ENCODE data around the gene TMCC1. TPM values are rescaled to one million over a fixed set of nuclear protein-coding genes. Genes with fewer than 3 reads are reported as not detected.

The TMCC1 gene
- total and polyA plus RNA-seq, 10 of the 15 experiments (the other 5 are each of a cell fraction or from before 2014, with no cell fraction given): 2.3 to 21.1 (median 8.4) TPM

DNA sequence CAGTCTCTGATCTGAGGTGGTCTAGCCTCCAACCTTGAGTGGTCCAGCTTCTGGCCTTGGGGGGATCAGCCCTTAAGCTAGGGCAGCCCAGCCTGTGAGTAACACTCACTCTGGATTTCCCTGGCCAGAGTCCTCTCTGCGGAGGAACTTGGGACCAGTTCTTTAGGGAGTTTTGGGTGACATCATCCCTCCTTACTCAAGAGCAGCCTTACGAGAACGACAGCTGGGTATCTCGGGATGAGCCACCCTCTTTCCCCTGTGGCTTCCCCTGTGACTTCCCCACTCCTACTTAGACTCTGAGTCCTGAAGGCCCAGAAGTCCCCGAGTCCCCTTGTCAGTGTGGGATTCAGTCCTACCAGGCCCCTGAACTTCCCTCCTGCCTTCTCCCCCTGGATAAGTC is 276.8 kb downstream of the TMCC1 start:
- H3K9ac ChIP-seq (ENCODE audit: control insufficient read depth, insufficient read depth, low read length): no peak overlapping the region
- no peak overlapping the region for H3K4me2 ChIP-seq (ENCODE audit: control insufficient read depth, insufficient read depth)
- H3K27ac ChIP-seq (ENCODE audit: control insufficient read depth, insufficient read depth): no peak overlapping the region
- ChIA-PET POLR2A (no interaction called here), RAD21 (ENCODE audit: unreplicated experiment) (interaction anchor here (1.0 kb wide), 1 partner anchor 10 kb away, joined by 3 read pairs; no protein-coding TSS in a partner anchor), CTCF (interaction anchor here (0.8 to 0.9 kb wide), 3 partner anchors 11 to 317 kb away, joined by 3 to 4 read pairs (median 3); no protein-coding TSS in a partner anchor), SMC1A (ENCODE audit: uncharacterized antibody, unreplicated experiment) (interaction anchor here (1.0 kb wide), 1 partner anchor 60 kb away, joined by 5 read pairs; no protein-coding TSS in a partner anchor)
- no peaks in the 10 kb centered on the region for H3K9me3 ChIP-seq (replicated peaks; ENCODE audit: control insufficient read depth, insufficient read depth, low read length)
- no peaks in the 10 kb centered on the region for H3K79me2 ChIP-seq (ENCODE audit: control insufficient read depth, insufficient read depth, low read length)
- peaks cover 14% of the 10 kb centered on the region for H3K4me1 ChIP-seq (ENCODE audit: control insufficient read depth, insufficient read depth, low read length)
- ATAC-seq (peak; percentile 56), DNase-seq (ENCODE audit: low read depth, low spot score) (no peak), FAIRE-seq (no peak)
- in situ Hi-C loops (cut with MboI) (no loop called here), intact Hi-C loops (cut with micrococcal nuclease; ENCODE audit: unreplicated experiment) (no loop called here)
- TF ChIP-seq MEF2A (IDR thresholded peaks at IDR 0.05; ENCODE audit: insufficient read depth, low read depth, low read length) (no peak), EED (IDR thresholded peaks at IDR 0.05; ENCODE audit: low read depth) (peak; percentile 86), JUNB (IDR thresholded peaks at IDR 0.05) (peak; percentile 40; the same call in 1 of the 2 replicates), SIN3A (IDR thresholded peaks at IDR 0.05; ENCODE audit: low read depth, low read length) (no peak), PKNOX1 (IDR thresholded peaks at IDR 0.05) (no peak), ZNF384 (IDR thresholded peaks at IDR 0.05; ENCODE audit: borderline replicate concordance, low read depth, low read length) (no peak), NR2F1 (conservative IDR thresholded peaks at IDR 0.05) (no peak), RUNX3 (IDR thresholded peaks at IDR 0.05; ENCODE audit: low read length) (peak; percentile 38; the same call in 1 of the 2 replicates), CREM (IDR thresholded peaks at IDR 0.05; ENCODE audit: low read depth) (0 out of 2 replicates have a peak, but pooled peaks have one; percentile 20), YBX1 (IDR thresholded peaks at IDR 0.05) (no peak), ATF7 (IDR thresholded peaks at IDR 0.05; ENCODE audit: low read depth) (peak; percentile 65; the same call in 1 of the 2 replicates), IKZF2 (IDR thresholded peaks at IDR 0.05) (peak in 1 of 2 experiments; percentile 48; a peak in 1 of 4 replicates), IKZF1 (conservative IDR thresholded peaks at IDR 0.05) (peak; percentile 35; the same call in 1 of the 2 replicates)
- TF ChIP-seq, protein P1, sequence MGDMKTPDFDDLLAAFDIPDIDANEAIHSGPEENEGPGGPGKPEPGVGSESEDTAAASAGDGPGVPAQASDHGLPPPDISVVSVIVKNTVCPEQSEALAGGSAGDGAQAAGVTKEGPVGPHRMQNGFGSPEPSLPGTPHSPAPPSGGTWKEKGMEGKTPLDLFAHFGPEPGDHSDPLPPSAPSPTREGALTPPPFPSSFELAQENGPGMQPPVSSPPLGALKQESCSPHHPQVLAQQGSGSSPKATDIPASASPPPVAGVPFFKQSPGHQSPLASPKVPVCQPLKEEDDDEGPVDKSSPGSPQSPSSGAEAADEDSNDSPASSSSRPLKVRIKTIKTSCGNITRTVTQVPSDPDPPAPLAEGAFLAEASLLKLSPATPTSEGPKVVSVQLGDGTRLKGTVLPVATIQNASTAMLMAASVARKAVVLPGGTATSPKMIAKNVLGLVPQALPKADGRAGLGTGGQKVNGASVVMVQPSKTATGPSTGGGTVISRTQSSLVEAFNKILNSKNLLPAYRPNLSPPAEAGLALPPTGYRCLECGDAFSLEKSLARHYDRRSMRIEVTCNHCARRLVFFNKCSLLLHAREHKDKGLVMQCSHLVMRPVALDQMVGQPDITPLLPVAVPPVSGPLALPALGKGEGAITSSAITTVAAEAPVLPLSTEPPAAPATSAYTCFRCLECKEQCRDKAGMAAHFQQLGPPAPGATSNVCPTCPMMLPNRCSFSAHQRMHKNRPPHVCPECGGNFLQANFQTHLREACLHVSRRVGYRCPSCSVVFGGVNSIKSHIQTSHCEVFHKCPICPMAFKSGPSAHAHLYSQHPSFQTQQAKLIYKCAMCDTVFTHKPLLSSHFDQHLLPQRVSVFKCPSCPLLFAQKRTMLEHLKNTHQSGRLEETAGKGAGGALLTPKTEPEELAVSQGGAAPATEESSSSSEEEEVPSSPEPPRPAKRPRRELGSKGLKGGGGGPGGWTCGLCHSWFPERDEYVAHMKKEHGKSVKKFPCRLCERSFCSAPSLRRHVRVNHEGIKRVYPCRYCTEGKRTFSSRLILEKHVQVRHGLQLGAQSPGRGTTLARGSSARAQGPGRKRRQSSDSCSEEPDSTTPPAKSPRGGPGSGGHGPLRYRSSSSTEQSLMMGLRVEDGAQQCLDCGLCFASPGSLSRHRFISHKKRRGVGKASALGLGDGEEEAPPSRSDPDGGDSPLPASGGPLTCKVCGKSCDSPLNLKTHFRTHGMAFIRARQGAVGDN (IDR thresholded peaks at IDR 0.05): no peak
- 10% methylated on average over 5 of the region's 5 CpGs for WGBS (ENCODE audit: insufficient coverage, insufficient replicate concordance, low lambda C conversion rate, missing lambda C conversion rate)
- BruUV-seq (replicated peaks): no TSS peak
- H3K4me3 ChIP-seq: no peak overlapping the region
- H3K36me3 ChIP-seq (ENCODE audit: control insufficient read depth in 2 of 2, insufficient read depth in 2 of 2, low read length in 1 of 2): no peaks in the 10 kb centered on the region
- no peaks in the 10 kb centered on the region for H4K20me1 ChIP-seq (ENCODE audit: control insufficient read depth, insufficient read depth)
- H3K27me3 ChIP-seq (replicated peaks in 1 of 2; ENCODE audit: control insufficient read depth in 2 of 2, insufficient read depth in 2 of 2, low read length in 1 of 2): no peaks in the 10 kb centered on the region; a peak in 2 of 4 replicates
- no peak overlapping the region for H2AFZ ChIP-seq (ENCODE audit: control insufficient read depth, low read depth, low read length)

Measured in GM12878 (cell line).